PFSK-1 (cell line): ENCODE measurements around the gene ADGRF1.

ENCODE experiments used
- FOXP2 ChIP-seq: optimal IDR thresholded peaks from 2 replicates; pipeline ENCODE3; 2011; ENCODE audit warnings: borderline replicate concordance, control low read depth, inconsistent platforms; ENCODE audit not compliant: insufficient read depth; ENCODE audit errors: extremely low read length, extremely low read depth
- POLR2AphosphoS5 ChIP-seq: IDR thresholded peaks from 2 replicates; pipeline ENCODE4 v1.6.1; 2012; ENCODE audit warnings: low read depth, mild to moderate bottlenecking, control low read depth, low read length, moderate library complexity
- SIN3A ChIP-seq: IDR thresholded peaks from 2 replicates; pipeline ENCODE4 v1.6.1; 2012; ENCODE audit warnings: mild to moderate bottlenecking, low read length, moderate library complexity, borderline replicate concordance; ENCODE audit not compliant: insufficient read depth
- TAF1 ChIP-seq: IDR thresholded peaks from 2 replicates; pipeline ENCODE4 v1.6.1; 2012; ENCODE audit warnings: low read length, control low read depth, borderline replicate concordance; ENCODE audit not compliant: insufficient read depth
- TF ChIP-seq, protein P1 (sequence below), 2 experiments: IDR thresholded peaks; 2 replicates each; pipeline versions ENCODE4 v1.6.1 to v1.8.0; 2011 to 2012; ENCODE audit warnings: low read depth in 2 of 2, low read length in 2 of 2, control low read depth in 1 of 2, inconsistent platforms in 1 of 2, mild to moderate bottlenecking in 1 of 2, moderate library complexity in 1 of 2; ENCODE audit not compliant: insufficient read depth in 1 of 2

The ADGRF1 gene

DNA sequence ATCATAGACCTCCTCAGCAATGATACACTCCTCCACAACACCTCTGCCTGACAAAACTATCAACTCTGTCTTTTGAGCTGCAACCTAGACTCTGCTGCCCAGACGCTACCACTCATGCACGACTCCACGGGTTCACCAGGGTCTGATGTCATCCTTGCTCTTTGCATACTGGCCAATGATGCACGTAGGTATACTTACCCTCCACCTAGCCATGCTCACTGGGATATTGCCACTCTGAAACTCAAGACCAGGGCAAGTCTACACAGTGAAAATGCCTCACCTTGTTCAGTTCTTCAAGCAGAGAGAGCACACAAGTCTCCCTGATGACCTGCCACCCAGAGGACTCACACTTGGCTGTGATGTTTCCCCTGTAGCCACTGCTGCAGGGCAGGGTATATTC lies 27.7 kb downstream of the ADGRF1 start:
- TF ChIP-seq SIN3A: no peak
- TF ChIP-seq, protein P1, sequence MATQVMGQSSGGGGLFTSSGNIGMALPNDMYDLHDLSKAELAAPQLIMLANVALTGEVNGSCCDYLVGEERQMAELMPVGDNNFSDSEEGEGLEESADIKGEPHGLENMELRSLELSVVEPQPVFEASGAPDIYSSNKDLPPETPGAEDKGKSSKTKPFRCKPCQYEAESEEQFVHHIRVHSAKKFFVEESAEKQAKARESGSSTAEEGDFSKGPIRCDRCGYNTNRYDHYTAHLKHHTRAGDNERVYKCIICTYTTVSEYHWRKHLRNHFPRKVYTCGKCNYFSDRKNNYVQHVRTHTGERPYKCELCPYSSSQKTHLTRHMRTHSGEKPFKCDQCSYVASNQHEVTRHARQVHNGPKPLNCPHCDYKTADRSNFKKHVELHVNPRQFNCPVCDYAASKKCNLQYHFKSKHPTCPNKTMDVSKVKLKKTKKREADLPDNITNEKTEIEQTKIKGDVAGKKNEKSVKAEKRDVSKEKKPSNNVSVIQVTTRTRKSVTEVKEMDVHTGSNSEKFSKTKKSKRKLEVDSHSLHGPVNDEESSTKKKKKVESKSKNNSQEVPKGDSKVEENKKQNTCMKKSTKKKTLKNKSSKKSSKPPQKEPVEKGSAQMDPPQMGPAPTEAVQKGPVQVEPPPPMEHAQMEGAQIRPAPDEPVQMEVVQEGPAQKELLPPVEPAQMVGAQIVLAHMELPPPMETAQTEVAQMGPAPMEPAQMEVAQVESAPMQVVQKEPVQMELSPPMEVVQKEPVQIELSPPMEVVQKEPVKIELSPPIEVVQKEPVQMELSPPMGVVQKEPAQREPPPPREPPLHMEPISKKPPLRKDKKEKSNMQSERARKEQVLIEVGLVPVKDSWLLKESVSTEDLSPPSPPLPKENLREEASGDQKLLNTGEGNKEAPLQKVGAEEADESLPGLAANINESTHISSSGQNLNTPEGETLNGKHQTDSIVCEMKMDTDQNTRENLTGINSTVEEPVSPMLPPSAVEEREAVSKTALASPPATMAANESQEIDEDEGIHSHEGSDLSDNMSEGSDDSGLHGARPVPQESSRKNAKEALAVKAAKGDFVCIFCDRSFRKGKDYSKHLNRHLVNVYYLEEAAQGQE (IDR thresholded peaks at IDR 0.05; ENCODE audit: insufficient read depth in 1 of 2, low read depth in 2 of 2, low read length in 2 of 2): no peak
- TF ChIP-seq TAF1: no peak
- TF ChIP-seq POLR2AphosphoS5: no peak
- TF ChIP-seq FOXP2: no peak

DNA sequence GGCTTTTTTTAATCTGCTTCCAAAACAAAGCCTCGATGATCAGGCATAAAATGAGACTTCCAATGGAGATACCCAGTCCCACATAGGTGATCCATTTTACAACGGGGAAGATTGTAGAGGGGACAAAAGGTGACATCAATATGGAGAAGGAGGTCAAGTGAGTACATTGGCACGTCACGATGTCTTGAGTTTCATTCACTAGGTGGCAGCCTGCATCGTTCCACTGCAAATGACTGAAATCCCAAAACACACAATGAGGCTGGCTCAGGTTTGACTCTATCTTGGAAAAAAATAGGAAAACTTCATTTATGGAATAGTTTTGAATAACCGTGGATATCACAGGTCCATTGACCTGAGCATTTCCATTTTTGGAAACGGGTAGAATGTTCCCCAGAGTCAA lies 32.5 kb downstream of the ADGRF1 start:
- TF ChIP-seq TAF1: no peak
- TF ChIP-seq FOXP2: no peak
- no peak for TF ChIP-seq POLR2AphosphoS5
- TF ChIP-seq, protein P1 (IDR thresholded peaks at IDR 0.05; ENCODE audit: insufficient read depth in 1 of 2, low read depth in 2 of 2, low read length in 2 of 2): no peak
- TF ChIP-seq SIN3A: no peak

DNA sequence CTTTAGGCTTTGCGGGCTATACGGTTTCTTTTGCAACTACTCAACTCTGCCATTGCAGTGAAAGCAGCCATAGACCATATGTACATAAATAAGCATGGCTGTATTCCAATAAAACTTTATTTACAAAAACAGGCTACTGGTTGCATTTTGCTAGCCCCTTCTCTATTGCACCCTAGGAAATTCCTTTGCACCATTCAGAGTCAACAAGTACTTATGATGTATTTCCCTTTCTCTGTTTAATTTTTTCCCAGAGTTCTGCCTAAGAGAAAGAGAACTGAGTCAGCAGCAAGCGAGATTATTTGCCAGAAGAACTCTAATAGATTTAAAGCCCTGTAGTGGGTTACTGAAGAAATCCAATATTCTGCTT lies 33.8 kb downstream of the ADGRF1 start:
- no peak for TF ChIP-seq FOXP2
- TF ChIP-seq POLR2AphosphoS5: no peak
- TF ChIP-seq, protein P1 (IDR thresholded peaks at IDR 0.05; ENCODE audit: insufficient read depth in 1 of 2, low read depth in 2 of 2, low read length in 2 of 2): no peak
- TF ChIP-seq TAF1: no peak
- no peak for TF ChIP-seq SIN3A

DNA sequence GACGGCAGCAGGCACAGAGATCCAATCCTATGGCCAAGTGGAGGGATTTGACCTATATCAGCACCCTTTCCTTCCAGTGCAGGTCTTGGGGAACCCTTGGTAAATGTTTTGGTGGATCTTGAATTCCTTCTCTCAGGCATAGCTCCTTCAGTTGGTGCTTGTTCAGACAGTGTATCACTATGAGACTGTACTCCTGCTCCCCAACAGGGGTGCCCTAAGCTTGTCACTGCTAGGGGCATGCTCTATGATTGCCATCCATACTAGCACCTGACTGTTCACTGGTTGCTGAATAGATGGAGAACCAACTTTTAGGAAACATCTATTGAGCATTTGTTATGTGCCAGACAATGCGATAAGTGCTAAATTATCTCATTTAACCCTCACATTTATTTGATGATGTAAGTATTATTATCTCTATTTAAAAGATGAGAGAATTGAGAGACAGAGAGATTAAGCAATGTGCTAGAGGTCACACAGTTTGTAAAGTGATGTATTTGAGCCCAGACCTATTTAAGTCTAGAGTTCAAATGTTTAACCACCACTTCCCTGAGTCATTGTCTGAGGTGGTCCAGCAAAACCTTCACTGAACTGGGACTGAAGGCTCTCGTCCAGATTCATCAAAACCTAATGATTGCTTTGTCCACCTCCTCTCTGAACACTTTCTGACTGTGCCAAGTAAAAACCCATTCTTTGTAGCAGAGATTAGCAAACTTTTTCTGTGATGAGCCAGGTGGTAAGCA lies 34.3 kb downstream of the ADGRF1 start:
- TF ChIP-seq POLR2AphosphoS5 (no peak), SIN3A (no peak), TAF1 (no peak), FOXP2 (no peak)
- TF ChIP-seq, protein P1 (IDR thresholded peaks at IDR 0.05; ENCODE audit: insufficient read depth in 1 of 2, low read depth in 2 of 2, low read length in 2 of 2): no peak

DNA sequence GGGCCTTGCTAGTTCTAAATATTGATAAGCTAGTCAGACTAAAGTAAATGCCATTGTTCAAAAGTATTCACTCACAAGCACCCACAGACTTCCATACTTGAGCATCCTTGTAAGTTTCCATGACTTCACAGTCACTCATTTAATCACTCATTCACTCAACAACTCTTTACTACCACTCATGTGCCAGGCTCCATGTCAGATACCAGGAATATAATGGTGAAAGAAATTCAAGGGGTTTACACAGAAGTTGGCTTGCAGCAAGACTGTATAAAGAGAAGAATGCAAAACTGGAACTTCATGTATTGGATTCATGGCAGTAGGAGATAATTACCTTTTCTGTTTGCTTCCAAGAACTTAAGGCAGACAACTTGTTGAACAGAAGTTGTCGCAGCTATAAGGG lies 36.6 kb downstream of the ADGRF1 start:
- TF ChIP-seq SIN3A (no peak), FOXP2 (no peak), TAF1 (no peak), POLR2AphosphoS5 (no peak)
- TF ChIP-seq, protein P1 (IDR thresholded peaks at IDR 0.05; ENCODE audit: insufficient read depth in 1 of 2, low read depth in 2 of 2, low read length in 2 of 2): no peak
